GM18507 (cell line): ENCODE measurements around the gene DAB2IP.
"Not testable (repeated sequence)": the region's sequence is repeated elsewhere in the genome, so short reads cannot be mapped to it uniquely, and the experiment has no call there.

Experiments used
- DNase-seq: peaks from one replicate; pipeline ENCODE4 v3.0.0; 2011; ENCODE audit warnings: low read depth; ENCODE audit not compliant: insufficient read length; ENCODE audit errors: extremely low spot score
- FAIRE-seq: peaks from 2 replicates; lab custom pipeline; 2011; peaks lifted over from hg19 to GRCh38; lab: Jason Lieb, UNC

DAB2IP gene

DNA sequence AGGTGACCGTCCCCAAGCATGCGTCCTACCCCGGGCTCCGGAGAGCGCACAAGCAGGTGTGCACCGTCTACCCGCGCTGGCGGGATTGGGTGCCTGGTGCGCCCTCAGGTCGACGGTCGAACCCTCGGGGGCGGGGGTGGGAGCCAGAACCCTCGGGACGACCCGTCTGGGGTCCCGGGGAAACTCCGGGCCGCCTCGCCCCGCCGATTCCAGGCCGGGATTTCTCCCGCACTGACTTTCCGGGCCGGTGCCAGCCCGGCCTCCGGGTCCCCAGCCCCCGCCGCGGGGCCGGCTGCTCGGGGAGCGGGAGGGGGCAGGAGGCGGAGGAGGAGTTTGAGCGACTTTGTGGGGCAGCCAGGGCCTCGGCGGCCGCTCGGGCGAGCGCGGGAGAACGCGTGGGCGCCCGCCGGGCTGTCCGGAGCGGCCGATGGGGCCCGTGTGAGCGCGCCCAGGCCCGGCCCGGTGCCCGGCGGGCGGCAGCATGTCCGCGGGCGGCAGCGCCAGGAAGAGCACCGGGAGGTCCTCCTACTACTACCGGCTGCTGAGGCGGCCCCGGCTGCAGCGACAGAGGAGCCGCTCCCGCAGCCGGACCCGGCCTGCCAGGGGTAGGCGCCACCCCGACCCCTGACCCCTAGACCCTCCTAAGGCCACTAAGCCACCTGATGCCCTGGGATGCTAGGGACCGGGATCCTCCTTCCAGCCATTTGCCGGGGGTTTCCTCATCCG is at the start of gene DAB2IP:
Gene DAB2IP, plus strand, starts transcription at position 340 of the 726 bp plus-strand sequence. Its CDS starts 142 bp downstream, at position 482.
- no peak for FAIRE-seq
- no peak for DNase-seq

DNA sequence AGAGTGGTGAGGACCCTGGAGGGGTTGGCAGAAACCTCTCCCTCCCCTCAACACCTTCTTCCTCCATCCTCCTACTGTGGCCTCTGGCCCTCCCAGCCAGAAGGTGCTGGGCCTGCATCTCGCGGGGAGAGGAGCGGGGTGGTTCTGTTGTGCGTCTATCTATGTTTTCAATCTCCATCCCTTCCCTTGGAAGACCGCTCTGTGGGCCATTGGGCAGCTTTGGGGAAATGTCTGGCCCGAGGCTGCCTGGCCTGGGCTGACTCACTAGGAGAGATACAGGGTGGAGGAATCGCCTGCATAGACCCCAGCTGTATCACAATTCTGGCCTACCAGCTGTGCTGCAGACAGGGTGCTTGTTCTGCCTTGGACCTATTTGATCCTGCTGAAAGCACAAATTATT is 48.4 kb upstream of the DAB2IP start:
- no peak for FAIRE-seq
- DNase-seq, result no peak

DNA sequence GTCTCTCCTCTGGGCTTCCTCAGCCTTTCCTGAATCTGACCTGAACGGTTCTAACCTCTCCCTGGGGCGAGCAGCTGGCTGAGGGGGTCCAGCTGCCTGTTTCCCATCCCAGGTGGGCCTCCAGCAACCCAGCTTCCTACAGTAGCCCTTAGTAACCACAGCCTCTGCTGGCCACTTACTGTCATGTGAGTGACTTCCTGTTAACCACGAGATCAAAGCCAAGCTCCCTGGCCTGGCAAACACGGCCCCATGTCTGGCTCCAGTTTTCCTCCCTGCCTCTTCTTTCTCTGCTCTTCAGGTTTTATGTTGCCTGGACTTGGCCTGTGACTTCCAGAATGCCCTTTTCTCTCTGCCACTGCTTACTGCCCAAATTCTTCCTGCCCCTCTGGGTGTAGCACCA is 47.2 kb upstream of the DAB2IP start:
- no peak for FAIRE-seq
- DNase-seq, result no peak

DNA sequence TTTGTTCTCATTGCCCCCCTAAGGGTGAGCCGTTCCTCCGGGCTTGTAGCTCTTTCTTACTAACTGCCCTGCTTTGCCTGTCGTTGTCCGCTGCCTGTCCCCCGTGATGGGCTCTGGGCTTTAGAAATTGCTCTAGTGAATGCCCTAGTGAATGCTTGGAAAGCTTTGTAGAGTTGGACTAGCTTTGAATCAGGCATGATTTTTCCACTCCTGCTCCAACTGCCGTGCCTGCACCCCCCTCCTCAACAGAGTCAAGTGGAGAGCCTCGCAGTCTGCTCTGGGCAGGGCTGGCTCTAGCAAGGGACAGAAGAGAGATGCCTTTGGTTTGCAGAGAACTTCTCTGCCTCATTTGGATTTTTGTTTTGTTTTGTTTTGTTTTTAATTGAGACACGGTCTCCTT is 46.8 kb upstream of the DAB2IP start:
- DNase-seq (no peak), FAIRE-seq (no peak)

DNA sequence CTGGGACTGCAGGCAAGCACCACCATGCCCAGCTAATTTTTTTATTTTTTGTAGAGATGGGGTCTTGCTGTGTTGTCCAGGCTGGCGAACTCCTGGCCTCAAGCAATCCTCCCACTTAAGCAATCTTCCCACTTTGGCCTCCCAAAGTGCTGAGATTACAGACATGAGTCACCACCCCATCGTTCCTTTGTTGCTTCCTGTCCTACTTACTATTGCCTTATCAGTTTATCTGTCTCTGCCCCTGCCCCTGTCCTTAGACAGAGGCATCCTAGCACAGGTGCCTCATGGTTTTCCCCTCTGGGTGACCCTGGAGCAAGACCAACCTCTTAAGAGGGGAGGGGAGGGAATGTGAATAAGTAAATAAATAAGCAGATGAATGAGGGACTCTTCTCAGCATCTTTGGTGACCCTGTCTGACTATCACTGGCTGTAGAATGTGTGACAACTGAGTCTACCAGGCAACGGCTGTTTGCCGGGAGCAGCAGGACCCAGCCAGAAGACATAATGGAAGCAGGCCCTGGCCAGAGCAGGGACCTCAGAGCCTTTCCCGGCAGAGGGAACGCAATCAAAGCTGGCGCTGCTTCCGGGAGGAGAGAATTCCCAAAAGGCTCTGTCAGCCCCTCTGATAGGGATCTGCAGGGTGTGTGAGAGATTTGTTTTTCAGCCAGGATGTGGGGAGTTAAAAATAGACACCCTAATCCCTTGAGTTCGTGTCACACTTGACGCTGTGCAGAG is 43.8 kb upstream of the DAB2IP start:
- FAIRE-seq (no peak), DNase-seq (no peak)

DNA sequence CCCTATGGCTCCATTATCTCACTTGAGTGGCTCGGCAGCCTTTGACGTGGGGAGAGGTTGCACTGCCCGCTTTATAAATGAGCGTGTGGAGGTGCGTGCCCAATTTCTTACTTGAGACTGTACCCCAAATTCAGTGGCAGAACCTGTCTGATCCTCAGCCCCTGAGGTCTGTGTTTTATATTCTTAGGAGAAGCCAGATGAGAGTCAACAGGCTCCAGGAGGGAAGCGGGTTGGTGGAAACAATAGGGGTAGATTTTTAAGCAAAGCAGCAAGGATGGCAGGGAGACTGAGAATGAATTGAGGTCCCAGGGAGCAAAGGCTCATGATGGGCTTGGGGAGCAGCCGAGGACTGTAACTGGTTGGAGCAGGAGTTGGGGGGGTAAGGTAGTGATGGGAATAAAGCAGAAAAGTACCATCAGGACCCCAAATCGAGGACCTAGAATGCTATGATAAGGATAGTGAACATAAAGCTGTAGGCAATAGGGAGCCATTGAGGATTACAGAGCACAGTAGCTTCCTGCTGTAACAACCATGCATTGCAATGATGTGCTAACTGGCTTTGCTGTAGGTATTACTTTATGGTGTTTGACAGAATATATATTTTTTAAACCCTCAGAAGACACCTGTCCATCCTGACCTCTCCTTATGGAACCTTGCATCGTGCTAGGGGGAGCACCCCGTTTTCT is 43.1 kb upstream of the DAB2IP start:
- no peak for DNase-seq
- FAIRE-seq, result no peak

DNA sequence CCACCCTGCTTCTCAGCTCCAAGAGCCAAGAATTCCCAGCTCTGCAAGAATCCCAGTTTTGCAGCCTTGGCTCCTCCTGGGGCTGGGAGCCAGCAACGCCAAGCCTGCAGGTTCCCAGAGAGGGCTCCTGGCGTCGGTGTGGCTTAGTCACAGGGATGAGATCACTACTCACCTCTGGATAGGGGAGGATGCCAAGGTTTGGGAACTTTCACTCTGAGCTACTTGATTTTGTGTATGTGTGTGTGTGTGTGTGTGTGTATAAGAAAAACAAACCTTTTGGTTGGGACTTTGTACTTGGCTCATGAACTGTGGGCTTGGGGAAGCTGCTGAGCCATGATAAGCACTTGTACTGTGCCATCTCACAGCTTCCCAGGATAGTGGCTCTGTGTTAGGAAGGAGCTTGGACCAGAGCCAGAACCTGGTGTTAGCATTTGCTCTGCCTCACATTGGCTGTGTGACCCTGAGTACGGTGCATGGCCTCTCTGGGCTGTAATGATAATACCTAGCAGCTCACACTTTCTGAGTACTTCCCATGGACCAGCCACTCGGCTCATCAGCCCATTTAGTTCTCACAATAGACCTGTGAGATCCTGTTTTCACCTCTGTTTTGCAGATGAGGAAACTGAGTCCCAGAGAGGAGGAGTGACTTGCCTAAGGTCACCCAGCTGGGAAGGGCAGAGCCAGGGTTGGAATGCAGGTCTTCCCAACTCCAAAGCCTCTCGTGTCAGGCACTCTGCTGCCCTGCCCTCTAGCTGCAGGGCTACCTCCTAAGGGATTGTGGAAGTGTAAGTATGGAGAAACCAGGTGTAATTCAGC is 41.4 kb upstream of the DAB2IP start:
- DNase-seq, result no peak
- no peak for FAIRE-seq

DNA sequence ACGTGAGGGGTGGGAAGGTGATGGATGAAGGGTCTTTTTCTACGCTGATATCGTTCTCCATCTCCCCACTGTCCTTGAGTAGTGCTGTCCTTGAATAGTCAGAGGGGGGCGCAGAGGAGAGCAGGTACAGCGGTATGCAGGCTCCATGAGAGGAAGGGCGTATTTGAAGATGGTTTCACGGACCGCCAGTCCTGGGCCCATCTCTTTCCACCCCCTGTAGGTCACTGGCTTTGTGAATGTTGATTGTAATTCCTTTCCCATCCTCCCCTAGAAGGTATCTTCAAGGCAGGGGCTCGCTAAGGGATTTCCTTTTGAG is 40.8 kb upstream of the DAB2IP start:
- FAIRE-seq (no peak), DNase-seq (no peak)

DNA sequence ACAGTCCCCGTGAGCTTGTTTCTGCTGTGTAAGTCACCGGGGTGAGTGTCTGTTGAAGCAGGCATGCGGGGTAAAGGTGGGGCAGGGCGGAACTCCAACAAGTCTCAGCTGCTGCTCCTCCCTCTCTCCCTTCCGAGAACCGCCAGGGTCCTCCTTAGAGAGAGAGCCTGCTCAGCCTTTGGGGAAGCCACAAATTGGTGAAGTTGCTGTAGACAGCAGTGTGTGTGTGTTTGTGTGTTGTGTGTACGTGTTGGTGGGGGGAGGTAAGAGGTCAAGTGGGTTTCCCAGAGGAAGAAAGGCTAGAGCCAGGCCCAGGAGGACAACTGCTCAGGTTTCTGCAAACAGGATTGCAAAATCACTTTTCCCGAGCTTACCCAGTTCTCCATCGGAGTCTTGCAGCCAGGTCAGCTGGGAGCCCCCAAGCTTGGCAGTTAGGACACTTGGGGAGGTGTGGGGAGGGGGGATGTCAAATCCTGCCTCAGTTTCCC is 38.9 kb upstream of the DAB2IP start:
- no peak for FAIRE-seq
- DNase-seq, result no peak

DNA sequence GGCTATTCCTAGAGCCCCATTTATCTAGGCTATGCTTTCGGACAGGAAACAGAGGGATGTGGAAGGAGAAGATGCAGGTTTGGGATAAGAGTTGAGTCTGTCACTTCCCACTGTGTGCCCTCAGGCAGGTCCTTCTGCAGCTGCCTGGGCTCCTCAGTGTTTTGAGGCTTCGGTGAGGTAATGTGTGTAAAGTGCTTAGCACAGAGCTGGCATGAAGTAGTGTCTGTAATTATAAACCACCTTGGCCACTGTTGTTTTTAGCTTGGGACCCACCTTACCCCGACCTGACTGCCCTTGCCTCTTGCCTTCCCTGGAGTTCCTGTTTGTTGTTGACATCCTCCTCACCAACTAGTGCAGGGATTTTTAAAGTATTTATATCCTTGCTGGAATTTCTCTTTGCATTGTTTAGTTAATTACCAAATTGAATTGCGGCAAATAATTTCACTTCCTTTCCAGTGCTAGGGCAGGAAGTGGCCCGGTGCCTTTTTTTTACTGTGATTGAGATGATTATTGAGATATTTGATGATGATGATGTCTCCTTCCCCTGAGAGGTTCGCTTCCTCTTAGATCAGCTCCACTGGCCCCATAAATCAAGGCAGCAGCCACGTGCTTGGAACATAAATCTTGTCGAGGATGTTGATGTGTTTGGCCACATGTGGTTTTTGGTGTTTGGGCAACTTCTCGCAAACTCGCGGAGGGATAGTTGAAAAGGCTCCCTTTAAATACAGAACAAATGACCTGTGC is 38.3 kb upstream of the DAB2IP start:
- FAIRE-seq (no peak), DNase-seq (no peak)

DNA sequence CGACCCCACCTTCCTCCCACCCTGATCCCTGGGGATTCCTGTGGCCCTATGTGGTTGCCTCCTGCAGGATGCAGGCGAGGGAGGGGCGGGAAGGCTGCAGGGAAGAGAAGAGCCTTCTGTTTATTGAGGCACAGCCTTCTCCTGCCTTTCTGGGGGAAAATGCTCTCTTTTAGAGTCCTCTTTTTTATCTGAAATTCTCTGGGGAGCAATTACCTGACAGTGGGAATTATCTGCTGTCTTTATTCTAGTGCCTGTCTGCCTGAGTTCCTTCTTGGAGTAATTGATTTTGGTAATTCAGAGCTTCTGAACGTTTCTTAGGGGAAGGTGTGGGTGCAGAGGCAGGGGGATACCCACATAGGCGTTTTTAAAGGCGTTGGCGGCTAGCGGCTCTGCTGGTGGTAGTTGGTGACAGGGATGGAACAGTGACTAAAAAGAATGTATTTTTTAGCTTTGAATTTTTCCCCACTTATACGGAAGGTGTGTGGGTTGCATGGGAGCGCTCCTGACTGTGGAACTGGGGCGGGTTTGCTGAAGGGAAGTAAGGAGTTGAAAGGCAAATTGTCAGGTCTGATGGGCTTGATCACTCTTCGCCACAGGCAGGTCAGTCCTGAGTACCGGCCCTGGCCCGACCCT is 35.2 kb upstream of the DAB2IP start:
- no peak for FAIRE-seq
- DNase-seq, result no peak

DNA sequence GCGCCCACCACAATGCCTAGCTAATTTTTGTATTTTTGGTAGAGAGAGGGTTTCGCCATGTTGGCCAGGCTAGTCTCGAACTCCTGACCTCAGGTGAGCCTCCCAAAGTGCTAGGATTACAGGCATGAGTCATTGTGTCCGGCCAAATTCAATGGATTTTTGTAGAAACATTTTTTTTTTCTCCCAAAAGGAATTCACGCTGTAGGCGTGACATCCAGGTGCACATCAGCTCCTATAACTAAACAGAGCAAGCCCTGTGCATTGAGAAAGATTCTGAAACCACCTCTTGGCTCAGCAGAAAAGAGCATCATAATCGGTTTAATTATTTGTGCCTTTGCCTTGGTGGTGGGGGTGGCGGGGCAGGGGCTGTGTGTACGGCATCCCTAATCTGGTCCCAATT is 32.9 kb upstream of the DAB2IP start:
- FAIRE-seq, result no peak
- no peak for DNase-seq

DNA sequence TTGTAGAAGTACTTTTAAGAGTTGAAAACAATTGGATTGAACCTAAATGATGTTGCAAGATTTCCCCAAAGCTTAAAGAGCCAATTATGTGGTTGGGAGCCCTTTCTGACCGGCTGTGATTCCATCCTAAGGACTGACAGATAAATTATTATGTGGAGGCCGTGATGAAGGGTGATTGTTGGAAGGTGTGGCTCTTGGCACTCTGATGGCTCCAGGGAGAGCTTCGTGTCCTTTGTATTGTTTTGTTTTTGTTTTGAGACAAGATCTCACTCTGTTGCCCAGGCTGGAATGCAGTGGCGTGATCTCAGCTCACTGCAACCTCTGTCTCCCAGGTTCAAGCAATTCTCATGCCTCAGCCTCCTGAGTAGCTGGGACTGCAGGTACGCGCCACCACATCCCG is 32.5 kb upstream of the DAB2IP start:
- not testable (repeated sequence) for DNase-seq, FAIRE-seq

DNA sequence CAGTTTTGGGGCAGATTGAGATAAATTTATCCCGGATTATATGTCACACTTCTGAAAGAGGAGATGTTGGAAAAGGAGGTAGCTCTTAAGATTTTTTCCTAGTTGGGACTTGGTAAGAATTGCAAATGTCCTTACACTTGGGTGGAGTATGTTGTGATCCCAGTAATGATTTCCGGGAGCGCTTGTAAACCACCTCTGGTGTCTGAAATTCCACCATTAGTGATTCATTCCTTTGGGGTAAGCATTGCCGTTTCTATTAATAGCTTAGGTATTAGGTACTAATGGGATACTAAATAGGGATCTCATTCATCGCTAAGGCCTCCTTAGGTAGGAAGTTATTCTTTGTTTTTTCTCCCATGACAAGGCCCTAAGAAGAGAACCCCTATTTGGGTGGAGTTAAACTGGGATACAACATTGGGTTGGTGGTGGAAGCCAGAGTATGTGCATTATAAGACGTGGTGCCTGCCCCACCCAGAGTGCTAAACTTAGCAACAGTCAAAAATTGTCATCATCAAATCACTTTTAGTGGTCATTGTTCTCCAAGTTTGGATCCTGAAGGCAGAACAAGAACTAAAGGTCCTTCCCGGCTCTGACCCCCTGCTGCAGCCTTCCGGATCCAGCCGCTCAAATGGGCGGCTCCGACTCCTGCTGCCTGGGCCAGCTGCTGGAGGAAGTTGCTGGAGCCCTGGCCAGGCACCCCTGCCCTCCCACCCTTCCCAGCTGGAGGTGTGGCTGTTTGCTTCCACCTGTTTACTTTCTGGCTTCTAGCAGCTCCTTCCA is 31.7 kb upstream of the DAB2IP start:
- no peak for DNase-seq
- FAIRE-seq, result no peak

DNA sequence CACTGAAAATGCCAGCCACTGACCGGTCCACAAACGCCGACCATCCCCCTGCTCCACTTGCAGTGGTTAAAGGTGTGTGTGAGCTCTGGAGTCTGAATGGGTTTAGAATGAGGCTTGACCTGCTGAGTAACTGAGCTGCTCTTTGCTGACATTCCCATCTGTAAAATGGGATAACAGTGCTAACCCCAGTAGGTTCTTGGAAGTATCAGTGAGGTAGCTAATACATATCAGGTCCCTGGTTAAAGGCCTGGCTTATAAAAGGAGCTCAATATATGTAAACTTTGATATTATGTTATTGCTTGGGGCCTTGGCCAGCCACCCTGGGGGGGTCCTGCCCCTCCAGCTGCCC is 31.1 kb upstream of the DAB2IP start:
- FAIRE-seq, result no peak
- DNase-seq, result no peak

DNA sequence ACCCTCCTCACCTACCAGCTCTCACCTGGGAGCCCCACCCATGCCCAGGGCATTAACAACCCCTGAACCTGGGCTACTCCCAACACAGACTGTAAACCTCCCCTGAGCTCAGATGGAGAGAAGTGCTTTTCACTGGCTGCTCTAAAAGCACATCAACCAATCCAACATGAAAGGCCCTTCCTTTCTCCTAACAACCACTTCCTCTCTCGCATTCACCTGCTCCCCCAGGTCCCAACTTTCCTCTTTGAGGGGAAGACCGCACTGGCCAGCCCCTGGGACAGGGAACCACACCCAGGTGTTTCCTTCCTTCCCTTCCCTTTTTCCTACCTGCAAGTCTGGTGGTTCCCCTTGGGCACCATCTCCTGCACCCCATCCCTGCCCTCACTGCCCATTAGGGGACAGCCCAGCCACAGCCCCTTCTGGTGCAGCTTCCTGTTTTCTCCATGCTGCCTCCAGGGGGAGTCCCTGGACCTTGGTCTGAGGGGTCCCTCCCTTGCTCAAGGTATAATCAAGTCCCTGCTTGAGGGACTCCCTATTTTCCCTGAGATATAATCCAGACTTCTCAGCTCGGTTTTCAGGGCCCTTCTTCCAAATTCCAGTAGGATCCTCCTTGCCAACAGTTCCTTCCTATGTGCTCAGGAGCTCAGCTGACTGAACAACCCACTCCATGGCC is 30.5 kb upstream of the DAB2IP start:
- no peak for DNase-seq
- no peak for FAIRE-seq

DNA sequence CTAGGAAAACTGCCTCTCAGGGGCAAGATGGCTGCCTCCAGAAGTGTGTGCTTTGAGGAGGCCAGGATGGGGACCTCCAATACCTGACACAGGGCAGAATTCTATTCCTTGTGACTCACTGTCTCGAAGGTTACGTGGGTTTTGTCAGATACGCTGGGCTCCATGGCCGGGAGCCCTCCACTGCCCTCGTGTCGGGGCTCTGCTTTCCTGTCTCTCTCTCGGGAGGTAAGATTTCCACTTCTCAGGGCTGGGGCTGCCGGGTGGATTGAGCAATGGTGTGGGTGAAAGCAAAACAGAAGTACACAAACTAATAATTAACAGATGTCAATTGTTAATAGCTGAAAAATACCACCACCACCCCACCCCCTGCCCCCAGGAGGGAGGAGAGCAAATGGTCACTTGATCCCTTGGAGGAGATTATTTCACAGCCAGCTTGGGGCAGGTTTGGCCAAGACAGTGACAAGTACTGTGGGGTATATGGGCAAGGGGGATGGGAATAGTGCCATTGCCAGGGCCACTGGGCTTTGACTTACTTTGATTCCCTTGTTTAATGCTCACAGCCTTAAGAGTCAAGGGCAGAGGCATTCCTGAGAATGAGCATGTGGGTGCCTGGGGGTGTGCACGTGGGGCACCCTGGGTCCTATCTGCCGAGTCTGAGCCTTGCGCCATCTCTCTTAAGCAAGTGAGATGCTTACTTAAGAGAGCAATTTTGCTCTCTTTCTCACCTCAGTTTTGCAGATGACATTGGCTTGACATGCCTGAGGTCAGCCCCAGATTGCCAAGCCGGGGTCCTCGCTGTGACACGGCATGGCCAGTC is 28.8 kb upstream of the DAB2IP start:
- no peak for FAIRE-seq
- DNase-seq, result no peak
